Muscle of leg (tissue), 11 donors: ENCODE data around the gene MAB21L1. TPM values are rescaled to one million over a fixed set of nuclear protein-coding genes. Genes with fewer than 3 reads are reported as not detected.
A peak's percentile ranks its signal among the peaks of the same experiment; 100 is the strongest.

ENCODE experiments used
- DNase-seq: peaks from one replicate; pipeline ENCODE4 v3.0.0; 2013
- H3K27ac ChIP-seq: one replicate; pipeline ENCODE4 v1.5.1; 2013; ENCODE audit warnings: mild to moderate bottlenecking, low read length, control low read depth
- H3K27me3 ChIP-seq: one replicate; pipeline ENCODE4 v1.6.1; 2013; ENCODE audit warnings: low read length; ENCODE audit not compliant: control insufficient read depth, insufficient read depth
- H3K36me3 ChIP-seq: one replicate; pipeline ENCODE4 v1.6.1; 2013; ENCODE audit warnings: low read length; ENCODE audit not compliant: control insufficient read depth, insufficient read depth
- H3K4me1 ChIP-seq: one replicate; pipeline ENCODE4 v1.6.1; 2013; ENCODE audit warnings: low read length; ENCODE audit not compliant: control insufficient read depth, insufficient read depth
- H3K4me3 ChIP-seq: one replicate; pipeline ENCODE4 v1.5.1; 2013; ENCODE audit warnings: low read length, control low read depth
- H3K9me3 ChIP-seq: replicated peaks from 2 replicates; pipeline ENCODE4 v1.6.1; 2013; ENCODE audit warnings: low read depth, low read length; ENCODE audit not compliant: control insufficient read depth
- WGBS: methylation state at CpG from one replicate; pipeline ENCODE4 v1.1.5; 2013; ENCODE audit warnings: missing lambda C conversion rate; ENCODE audit not compliant: insufficient coverage; 5-methylcytosine and 5-hydroxymethylcytosine counted together
- polyA plus RNA-seq, 8 donors: library from polyadenylated mRNA; unstranded; fragments of 120-200 nt; gene quantifications; one replicate each; pipeline versions ENCODE4 v1.2.1 to v1.2.3, GENCODE V29; 2013; ENCODE audit warnings: inconsistent platforms in 1 of 8, low replicate concordance in 1 of 8; ENCODE audit not compliant: insufficient read length in 8 of 8, insufficient read depth in 1 of 8
- total RNA-seq: library from RNA; stranded (reverse); fragments of 120-200 nt; gene quantifications from one replicate; pipeline ENCODE4 v1.2.4, GENCODE V29; 2013

MAB21L1 gene
- total and polyA plus RNA-seq, 9 donors = 9.0 to 19.5 (median 14.8) TPM

GRCh38 chr13:35482527-35482926 is 6.0 kb upstream of the MAB21L1 start:
- no peaks in the 10 kb centered on the region for H3K36me3 ChIP-seq
- H3K9me3 ChIP-seq = no peaks in the 10 kb centered on the region
- DNase-seq = no peak
- H3K4me1 ChIP-seq = peaks cover 2% of the 10 kb centered on the region
- WGBS = no CpG with 5 or more reads among the region's 1 CpG
- H3K27ac ChIP-seq = no peak overlapping the region
- no peak overlapping the region for H3K4me3 ChIP-seq
- peaks cover 9% of the 10 kb centered on the region for H3K27me3 ChIP-seq

- DNase-seq = no peak
These were observed 5.3 kb upstream of the MAB21L1 start for GRCh38 chr13:35481777-35482176.

GRCh38 chr13:35480346-35480745 is 3.9 kb upstream of the MAB21L1 start:
- no peak overlapping the region for H3K27ac ChIP-seq
- peaks cover 2% of the 10 kb centered on the region for H3K4me1 ChIP-seq
- no peak overlapping the region for H3K4me3 ChIP-seq
- H3K9me3 ChIP-seq = no peaks in the 10 kb centered on the region
- no peaks in the 10 kb centered on the region for H3K36me3 ChIP-seq
- no CpG with 5 or more reads among the region's 2 CpGs for WGBS
- DNase-seq = no peak
- peaks cover 23% of the 10 kb centered on the region for H3K27me3 ChIP-seq

More at GRCh38 chr13:35481777-35482176, 5.3 kb upstream of the MAB21L1 start:
- no CpG with 5 or more reads among the region's 2 CpGs for WGBS
- H3K27me3 ChIP-seq = peaks cover 9% of the 10 kb centered on the region
- H3K9me3 ChIP-seq = no peaks in the 10 kb centered on the region
- peaks cover 2% of the 10 kb centered on the region for H3K4me1 ChIP-seq
- H3K4me3 ChIP-seq = no peak overlapping the region
- H3K36me3 ChIP-seq = no peaks in the 10 kb centered on the region
- H3K27ac ChIP-seq = no peak overlapping the region

GRCh38 chr13:35479706-35480105 is 3.2 kb upstream of the MAB21L1 start:
- WGBS = no CpG with 5 or more reads among the region's 1 CpG
- H3K4me1 ChIP-seq = peaks cover 2% of the 10 kb centered on the region
- H3K27ac ChIP-seq = no peak overlapping the region
- no peak overlapping the region for H3K4me3 ChIP-seq
- H3K9me3 ChIP-seq = no peaks in the 10 kb centered on the region
- no peak for DNase-seq
- H3K27me3 ChIP-seq = peaks cover 28% of the 10 kb centered on the region
- H3K36me3 ChIP-seq = no peaks in the 10 kb centered on the region

GRCh38 chr13:35479038-35479492 is 2.6 kb upstream of the MAB21L1 start:
- peaks cover 28% of the 10 kb centered on the region for H3K27me3 ChIP-seq
- peak overlapping the region; percentile 96 for H3K27ac ChIP-seq
- no peaks in the 10 kb centered on the region for H3K36me3 ChIP-seq
- H3K4me3 ChIP-seq = peak overlapping the region; percentile 91
- H3K9me3 ChIP-seq = no peaks in the 10 kb centered on the region
- DNase-seq = peak; percentile 65
- 64% methylated on average over 11 of the region's 14 CpGs for WGBS
- H3K4me1 ChIP-seq = peaks cover 2% of the 10 kb centered on the region

GRCh38 chr13:35478271-35479037 is 2.0 kb upstream of the MAB21L1 start:
- no peaks in the 10 kb centered on the region for H3K36me3 ChIP-seq
- no peaks in the 10 kb centered on the region for H3K9me3 ChIP-seq
- peaks cover 28% of the 10 kb centered on the region for H3K27me3 ChIP-seq
- 29% methylated on average over 50 of the region's 51 CpGs for WGBS
- peak overlapping the region; percentile 91 for H3K4me3 ChIP-seq
- DNase-seq = peak; percentile 40
- peaks cover 2% of the 10 kb centered on the region for H3K4me1 ChIP-seq
- H3K27ac ChIP-seq = peak overlapping the region; percentile 96

GRCh38 chr13:35477386-35477946 is 977 bp upstream of the MAB21L1 start:
- Histone ChIP-seq H3K36me3 (no peaks in the 10 kb centered on the region), H3K27me3 (peaks cover 28% of the 10 kb centered on the region), H3K9me3 (no peaks in the 10 kb centered on the region), H3K4me1 (peaks cover 2% of the 10 kb centered on the region), H3K4me3 (peak overlapping the region; percentile 91), H3K27ac (peak overlapping the region; percentile 96)
- no peak for DNase-seq
- no CpG with 5 or more reads among the region's 5 CpGs for WGBS

GRCh38 chr13:35475212-35475959 is 1.1 kb downstream of the MAB21L1 start:
- Histone ChIP-seq H3K9me3 (no peaks in the 10 kb centered on the region), H3K4me1 (peaks cover 2% of the 10 kb centered on the region), H3K27ac (peak overlapping the region; percentile 96), H3K27me3 (peaks cover 38% of the 10 kb centered on the region), H3K4me3 (peak overlapping the region; percentile 91), H3K36me3 (no peaks in the 10 kb centered on the region)
- WGBS = 2% methylated on average over 40 of the region's 47 CpGs
- peak; percentile 75 for DNase-seq

GRCh38 chr13:35474496-35475211 is 1.8 kb downstream of the MAB21L1 start:
- 1% methylated on average over 8 of the region's 17 CpGs for WGBS
- peak overlapping the region; percentile 91 for H3K4me3 ChIP-seq
- H3K4me1 ChIP-seq = peaks cover 2% of the 10 kb centered on the region
- H3K27ac ChIP-seq = peak overlapping the region; percentile 96
- H3K9me3 ChIP-seq = no peaks in the 10 kb centered on the region
- H3K36me3 ChIP-seq = no peaks in the 10 kb centered on the region
- peaks cover 38% of the 10 kb centered on the region for H3K27me3 ChIP-seq
- peak; percentile 66 for DNase-seq
